NCI-H2029 treated with DMSO at 0.1 percent for 48 hours (cell line): ENCODE measurements around the gene LRRD1.
"Not testable (repeated sequence)": the region's sequence is repeated elsewhere in the genome, so short reads cannot be mapped to it uniquely, and the experiment has no call there.

ENCODE experiments used
- DNase-seq: peaks from one replicate; lab custom pipeline; 2025; lab: John Stamatoyannopoulos, UW

LRRD1 gene

GRCh38 chr7:92141161-92141560 is 37.8 kb downstream of the LRRD1 start:
- DNase-seq = no peak

GRCh38 chr7:92137557-92137956 is 41.4 kb downstream of the LRRD1 start:
- DNase-seq = no peak

GRCh38 chr7:92135052-92135889 is 43.7 kb downstream of the LRRD1 start:
- DNase-seq = no peak

GRCh38 chr7:92134271-92135051 is 44.5 kb downstream of the LRRD1 start, which contains the start of gene CYP51A1:
Gene CYP51A1 (minus strand): TSS chr7:92134477. CDS start chr7:92134364, 113 bp downstream.
- peak; percentile 74 for DNase-seq

- DNase-seq = peak; percentile 58
Measured at GRCh38 chr7:92133737-92134270, 45.1 kb downstream of the LRRD1 start.

GRCh38 chr7:92133133-92133736 is 45.7 kb downstream of the LRRD1 start:
- no peak for DNase-seq

GRCh38 chr7:92131764-92132330 is 47.1 kb downstream of the LRRD1 start:
- no peak for DNase-seq

- DNase-seq = no peak
Measured at GRCh38 chr7:92131093-92131492, 47.8 kb downstream of the LRRD1 start.

GRCh38 chr7:92121681-92122080 is 57.3 kb downstream of the LRRD1 start:
- DNase-seq = no peak

- DNase-seq = peak; percentile 40
Measured at GRCh38 chr7:92119213-92119759, 59.7 kb downstream of the LRRD1 start.

GRCh38 chr7:92116949-92117348 is 62.0 kb downstream of the LRRD1 start:
- DNase-seq = no peak

GRCh38 chr7:92115821-92116220 is 63.1 kb downstream of the LRRD1 start:
- DNase-seq = no peak

GRCh38 chr7:92110857-92111256 is 68.1 kb downstream of the LRRD1 start:
- no peak for DNase-seq

- no peak for DNase-seq
Measured at GRCh38 chr7:92108821-92109220, 70.1 kb downstream of the LRRD1 start.

GRCh38 chr7:92102862-92103261 is 76.1 kb downstream of the LRRD1 start:
- DNase-seq = not testable (repeated sequence)

GRCh38 chr7:92100534-92100933 is 78.4 kb downstream of the LRRD1 start:
- no peak for DNase-seq

- no peak for DNase-seq
Measured at GRCh38 chr7:92095380-92095779, 83.6 kb downstream of the LRRD1 start.
